Neural cell (in vitro differentiated cells): ENCODE data around the gene DDX47. TPM values are rescaled to one million over a fixed set of nuclear protein-coding genes. Genes with fewer than 3 reads are reported as not detected.

ENCODE experiments used
- H2AFZ ChIP-seq: fragments of 200-600, 300-800 bp; sonication (generic), shearing (Covaris generic); 2 replicates; pipeline ENCODE4 v1.6.0; 2014; ENCODE audit warnings: low read depth, mild to moderate bottlenecking, antibody characterized with exemption, low read length, moderate library complexity
- H3F3A ChIP-seq: fragments of 200-600 bp; shearing (Covaris generic); 2 replicates; pipeline ENCODE4 v1.6.1; 2016; ENCODE audit warnings: mild to moderate bottlenecking, moderate library complexity, mixed read lengths, antibody characterized with exemption, low read length; ENCODE audit not compliant: insufficient read depth, poor library complexity, severe bottlenecking
- H3K27ac ChIP-seq: fragments of 200-600, 300-800 bp; sonication (generic), shearing (Covaris generic); 2 replicates; pipeline ENCODE4 v1.5.1; 2014; ENCODE audit warnings: mild to moderate bottlenecking, low read length, moderate library complexity
- H3K27me3 ChIP-seq: fragments of 300-800, 200-600 bp; sonication (generic), shearing (Covaris generic); 2 replicates; pipeline ENCODE4 v1.6.0; 2014; ENCODE audit warnings: mild to moderate bottlenecking, low read depth, low read length, moderate library complexity; ENCODE audit not compliant: insufficient read depth
- H3K36me3 ChIP-seq: fragments of 300-800, 200-600 bp; sonication (generic), shearing (Covaris generic); 2 replicates; pipeline ENCODE4 v1.5.1; 2014; ENCODE audit warnings: mild to moderate bottlenecking, antibody characterized with exemption, low read length, moderate library complexity; ENCODE audit not compliant: insufficient read depth
- H3K4me2 ChIP-seq: fragments of 300-800, 200-600 bp; sonication (generic), shearing (Covaris generic); 2 replicates; pipeline ENCODE4 v1.6.0; 2014; ENCODE audit warnings: mild to moderate bottlenecking, low read length
- H3K4me3 ChIP-seq: fragments of 300-800, 200-600 bp; sonication (generic), shearing (Covaris generic); 2 replicates; pipeline ENCODE4 v1.5.1; 2014; ENCODE audit warnings: mild to moderate bottlenecking, low read length, moderate library complexity
- H3K79me2 ChIP-seq: fragments of 200-600 bp; shearing (Covaris generic); replicated peaks from 2 replicates; pipeline ENCODE4 v1.6.0; 2014; ENCODE audit warnings: mild to moderate bottlenecking, low read length, moderate library complexity; ENCODE audit not compliant: insufficient read depth
- H3K9ac ChIP-seq: fragments of 300-800, 200-600 bp; sonication (generic), shearing (Covaris generic); 2 replicates; pipeline ENCODE4 v1.6.1; 2016; ENCODE audit warnings: mild to moderate bottlenecking, low read length, mixed read lengths
- H3K9me2 ChIP-seq: fragments of 200-600 bp; shearing (Covaris generic); 2 replicates; pipeline ENCODE4 v1.6.1; 2016; ENCODE audit warnings: mild to moderate bottlenecking, low read length, mixed read lengths; ENCODE audit not compliant: insufficient read depth
- H3K9me3 ChIP-seq: fragments of 200-600, 300-800 bp; sonication (generic), shearing (Covaris generic); 2 replicates; pipeline ENCODE4 v1.6.1; 2016; ENCODE audit warnings: mild to moderate bottlenecking, mixed run types, low read length, moderate library complexity, mixed read lengths
- H4K20me1 ChIP-seq: fragments of 200-600 bp; shearing (Covaris generic); 2 replicates; pipeline ENCODE4 v1.6.1; 2016; ENCODE audit warnings: mild to moderate bottlenecking, mixed run types; ENCODE audit not compliant: insufficient read depth
- CTCF ChIP-seq: fragments of 450-650 bp; IDR thresholded peaks from 2 replicates; pipeline ENCODE4 v1.5.1; 2014; ENCODE audit warnings: antibody characterized with exemption, mild to moderate bottlenecking, moderate library complexity; ENCODE audit not compliant: poor library complexity, severe bottlenecking
- EP300 ChIP-seq: fragments of 450-650 bp; conservative IDR thresholded peaks from 2 replicates; pipeline ENCODE4 v1.6.1; 2014; ENCODE audit warnings: antibody characterized with exemption, mild to moderate bottlenecking, moderate library complexity; ENCODE audit not compliant: poor library complexity, severe bottlenecking
- EZH2 ChIP-seq: fragments of 200-600, 300-800 bp; shearing (Covaris generic), sonication (generic); IDR thresholded peaks from 2 replicates; pipeline ENCODE4 v1.6.1; 2014; ENCODE audit warnings: antibody characterized with exemption, low read length, borderline replicate concordance, mild to moderate bottlenecking; ENCODE audit not compliant: insufficient read depth, poor library complexity, severe bottlenecking
- MXI1 ChIP-seq: fragments of 450-650 bp; conservative IDR thresholded peaks from 2 replicates; pipeline ENCODE4 v1.6.1; 2014; ENCODE audit warnings: antibody characterized with exemption, mild to moderate bottlenecking; ENCODE audit not compliant: poor library complexity, severe bottlenecking
- POLR2AphosphoS5 ChIP-seq: IDR thresholded peaks from 2 replicates; pipeline ENCODE4 v1.6.1; 2012
- RAD21 ChIP-seq: fragments of 450-650 bp; conservative IDR thresholded peaks from 2 replicates; pipeline ENCODE4 v1.6.1; 2014; ENCODE audit warnings: antibody characterized with exemption, mild to moderate bottlenecking, moderate library complexity
- REST ChIP-seq: IDR thresholded peaks from 2 replicates; pipeline ENCODE4 v1.6.1; 2012; ENCODE audit warnings: borderline replicate concordance
- SMC3 ChIP-seq: fragments of 450-650 bp; conservative IDR thresholded peaks from 2 replicates; pipeline ENCODE4 v1.6.1; 2014; ENCODE audit warnings: antibody characterized with exemption, mild to moderate bottlenecking, moderate library complexity; ENCODE audit not compliant: poor library complexity
- TAF1 ChIP-seq: IDR thresholded peaks from 2 replicates; pipeline ENCODE4 v1.6.1; 2012; ENCODE audit warnings: low read depth
- polyA plus RNA-seq: library from polyadenylated mRNA; depleted of rRNA; stranded (reverse); fragments of >200 nt; gene quantifications from 2 replicates; pipeline ENCODE4 v1.2.3, GENCODE V29; 2014

DDX47 gene
- polyA plus RNA-seq, 1 donor from 2014 or later, result 97.6 TPM

- Histone ChIP-seq H3K9me2 (no peaks in the 10 kb centered on the region), H3K27me3 (no peaks in the 10 kb centered on the region), H4K20me1 (no peaks in the 10 kb centered on the region), H3K9me3 (no peaks in the 10 kb centered on the region), H3K9ac (no peak overlapping the region), H3K27ac (no peak overlapping the region), H3F3A (no peaks in the 10 kb centered on the region), H3K4me3 (no peak overlapping the region), H2AFZ (no peak overlapping the region), H3K36me3 (no peaks in the 10 kb centered on the region), H3K4me2 (no peak overlapping the region), H3K79me2 (no peaks in the 10 kb centered on the region)
- no peak for TF ChIP-seq MXI1
- TF ChIP-seq TAF1, result no peak
- TF ChIP-seq CTCF, result no peak
- no peak for TF ChIP-seq POLR2AphosphoS5
- TF ChIP-seq RAD21, result no peak
- TF ChIP-seq EP300, result no peak
- no peak for TF ChIP-seq EZH2
- TF ChIP-seq REST, result no peak
- TF ChIP-seq SMC3, result no peak
Observed at GRCh38 chr12:12807970-12808702, 5.0 kb upstream of the DDX47 start.

GRCh38 chr12:12810553-12811021 is 2.6 kb upstream of the DDX47 start:
- Histone ChIP-seq H3K27me3 (no peaks in the 10 kb centered on the region), H4K20me1 (no peaks in the 10 kb centered on the region), H3K27ac (no peak overlapping the region), H3K9ac (no peak overlapping the region), H3K79me2 (peaks cover 23% of the 10 kb centered on the region), H3K4me2 (no peak overlapping the region), H3K9me3 (no peaks in the 10 kb centered on the region), H3K36me3 (no peaks in the 10 kb centered on the region), H2AFZ (no peak overlapping the region), H3K4me3 (no peak overlapping the region), H3F3A (no peaks in the 10 kb centered on the region), H3K9me2 (no peaks in the 10 kb centered on the region)
- TF ChIP-seq EP300, result no peak
